ENCODE data around the gene ZNRD2. TPM values are rescaled to one million over a fixed set of nuclear protein-coding genes. Genes with fewer than 3 reads are reported as not detected.
A peak's percentile ranks its signal among the peaks of the same experiment; 100 is the strongest.

ZNRD2 gene
- total RNA-seq, 2 experiments from 2014 or later, result 39.2 to 40.7 TPM

- DNase-seq (no peak), ATAC-seq (no peak)
- Mint-ChIP-seq H3K27ac (peak overlapping the region; percentile 69), H3K9me3 (ENCODE audit: insufficient read depth) (no peaks in the 10 kb centered on the region), H3K36me3 (ENCODE audit: low read depth) (peaks cover 53% of the 10 kb centered on the region), H3K27me3 (ENCODE audit: low read depth) (no peaks in the 10 kb centered on the region), H3K4me1 (ENCODE audit: low read depth) (peaks cover 64% of the 10 kb centered on the region), H3K4me3 (peak overlapping the region; percentile 39)
- ChIA-PET CTCF (interaction anchor here (1.2 to 1.7 kb wide), 4 partner anchors 8 to 22 kb away, joined by 3 to 6 read pairs (median 4); partner anchors contain the start of gene ZNRD2), POLR2A (interaction anchor here (1.0 to 1.1 kb wide), 3 partner anchors 9 to 49 kb away, joined by 3 to 4 read pairs (median 3); partner anchors contain the start of gene MALAT1)
Observed at GRCh38 chr11:65548395-65548794, 21.9 kb upstream of the ZNRD2 start.

DNA sequence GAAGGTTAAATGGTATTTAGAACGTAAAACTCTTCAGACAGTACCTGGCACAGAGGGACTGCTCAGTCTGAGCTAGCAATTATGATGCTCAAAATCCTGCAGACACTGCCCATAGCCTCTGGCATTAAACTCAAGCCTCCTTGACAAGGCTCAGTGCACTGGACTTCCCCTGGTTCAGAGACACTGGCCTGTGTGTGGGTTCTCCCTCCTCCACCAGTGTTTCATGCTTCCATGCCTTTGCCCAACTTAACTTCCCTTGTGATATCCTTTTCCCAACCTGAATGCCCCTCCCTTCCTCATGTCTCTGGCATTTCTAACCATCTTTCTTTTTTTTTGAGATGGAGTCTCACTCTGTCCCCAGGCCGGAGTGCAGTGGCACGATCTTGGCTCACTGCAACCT, 21.2 kb upstream of the ZNRD2 start:
- Mint-ChIP-seq H3K9me3 (ENCODE audit: insufficient read depth) (no peaks in the 10 kb centered on the region), H3K36me3 (ENCODE audit: low read depth) (peaks cover 53% of the 10 kb centered on the region), H3K27me3 (ENCODE audit: low read depth) (no peaks in the 10 kb centered on the region), H3K27ac (no peak overlapping the region), H3K4me3 (no peak overlapping the region), H3K4me1 (ENCODE audit: low read depth) (peaks cover 66% of the 10 kb centered on the region)
- DNase-seq (no peak), ATAC-seq (no peak)
- POLR2A ChIA-PET, result interaction anchor here (1.0 to 1.1 kb wide), 3 partner anchors 8 to 50 kb away, joined by 3 to 4 read pairs (median 3); partner anchors contain the start of gene MALAT1
- CTCF ChIA-PET, result interaction anchor here (1.2 to 1.7 kb wide), 4 partner anchors 8 to 21 kb away, joined by 3 to 6 read pairs (median 4); partner anchors contain the start of gene ZNRD2

DNA sequence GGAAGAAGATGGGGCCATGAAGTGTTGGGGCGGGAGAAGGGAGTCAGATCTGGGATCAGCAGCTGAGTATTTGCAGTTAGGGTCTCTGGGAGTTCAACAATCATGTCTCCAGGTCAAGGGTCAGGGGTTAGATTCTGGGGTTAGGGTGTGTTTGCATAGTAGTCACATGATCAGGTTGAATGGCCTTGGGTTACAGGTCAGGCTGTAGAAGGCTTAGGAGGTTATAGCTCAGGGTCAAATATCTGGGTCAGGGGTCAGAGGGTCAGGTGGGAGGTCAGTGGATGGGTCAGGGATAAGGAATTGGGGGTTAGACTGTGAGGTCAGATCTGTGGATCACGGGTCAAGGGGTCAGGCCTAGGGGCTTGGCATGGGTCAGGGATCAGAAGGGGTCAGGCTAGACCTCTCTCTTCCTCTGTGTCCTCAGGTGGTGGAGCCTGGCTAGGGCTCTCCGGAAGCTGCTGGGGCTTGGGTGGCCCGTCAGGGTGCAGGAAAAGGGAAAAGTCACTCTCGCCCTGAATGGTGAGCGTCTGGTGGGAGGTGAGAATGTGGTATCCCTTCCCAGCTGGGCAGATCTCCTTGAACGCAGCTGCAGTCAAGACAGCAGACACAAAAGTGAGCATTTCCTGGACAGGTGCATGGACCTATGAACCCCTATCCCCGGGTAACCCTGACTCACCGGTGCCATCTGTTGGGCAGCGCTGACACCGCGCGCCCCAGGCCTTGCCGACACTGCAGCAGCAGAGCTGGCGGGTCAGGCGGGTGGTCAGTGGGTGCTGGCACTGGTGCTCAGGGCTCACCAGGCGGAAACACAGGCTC, 18.5 kb upstream of the ZNRD2 start:
- ChIA-PET POLR2A (interaction anchor here (0.6 to 2.0 kb wide), 4 partner anchors 10 to 47 kb away, joined by 3 to 6 read pairs (median 4); partner anchors contain the start of gene ZNRD2), CTCF (interaction anchor here (0.7 to 3.9 kb wide), 14 partner anchors 8 to 417 kb away, joined by 3 to 35 read pairs (median 6); partner anchors contain the start of genes EHBP1L1 and FAM89B)
- H3K9me3 Mint-ChIP-seq (ENCODE audit: insufficient read depth), result no peaks in the 10 kb centered on the region
- DNase-seq (peak; percentile 77), ATAC-seq (peak; percentile 44)
- H3K36me3 Mint-ChIP-seq (ENCODE audit: low read depth), result peaks cover 44% of the 10 kb centered on the region
- H3K4me3 Mint-ChIP-seq, result peak overlapping the region; percentile 13
- H3K4me1 Mint-ChIP-seq (ENCODE audit: low read depth), result peaks cover 77% of the 10 kb centered on the region
- peak overlapping the region; percentile 78 for H3K27ac Mint-ChIP-seq
- H3K27me3 Mint-ChIP-seq (ENCODE audit: low read depth), result no peaks in the 10 kb centered on the region

GRCh38 chr11:65552388-65552951, 17.8 kb upstream of the ZNRD2 start:
- ATAC-seq, result no peak
- CTCF ChIA-PET, result interaction anchor here (0.7 to 3.9 kb wide), 12 partner anchors 9 to 417 kb away, joined by 3 to 35 read pairs (median 7); partner anchors contain the start of genes EHBP1L1 and FAM89B
- POLR2A ChIA-PET, result interaction anchor here (0.8 to 2.0 kb wide), 7 partner anchors 9 to 219 kb away, joined by 3 to 6 read pairs (median 3); partner anchors contain the start of genes DPF2, MALAT1 and ZNRD2
- Mint-ChIP-seq H3K36me3 (ENCODE audit: low read depth) (peaks cover 42% of the 10 kb centered on the region), H3K27me3 (ENCODE audit: low read depth) (no peaks in the 10 kb centered on the region), H3K9me3 (ENCODE audit: insufficient read depth) (no peaks in the 10 kb centered on the region), H3K4me3 (peak overlapping the region; percentile 13), H3K27ac (peak overlapping the region; percentile 78), H3K4me1 (ENCODE audit: low read depth) (peaks cover 79% of the 10 kb centered on the region)
- DNase-seq, result no peak

DNA sequence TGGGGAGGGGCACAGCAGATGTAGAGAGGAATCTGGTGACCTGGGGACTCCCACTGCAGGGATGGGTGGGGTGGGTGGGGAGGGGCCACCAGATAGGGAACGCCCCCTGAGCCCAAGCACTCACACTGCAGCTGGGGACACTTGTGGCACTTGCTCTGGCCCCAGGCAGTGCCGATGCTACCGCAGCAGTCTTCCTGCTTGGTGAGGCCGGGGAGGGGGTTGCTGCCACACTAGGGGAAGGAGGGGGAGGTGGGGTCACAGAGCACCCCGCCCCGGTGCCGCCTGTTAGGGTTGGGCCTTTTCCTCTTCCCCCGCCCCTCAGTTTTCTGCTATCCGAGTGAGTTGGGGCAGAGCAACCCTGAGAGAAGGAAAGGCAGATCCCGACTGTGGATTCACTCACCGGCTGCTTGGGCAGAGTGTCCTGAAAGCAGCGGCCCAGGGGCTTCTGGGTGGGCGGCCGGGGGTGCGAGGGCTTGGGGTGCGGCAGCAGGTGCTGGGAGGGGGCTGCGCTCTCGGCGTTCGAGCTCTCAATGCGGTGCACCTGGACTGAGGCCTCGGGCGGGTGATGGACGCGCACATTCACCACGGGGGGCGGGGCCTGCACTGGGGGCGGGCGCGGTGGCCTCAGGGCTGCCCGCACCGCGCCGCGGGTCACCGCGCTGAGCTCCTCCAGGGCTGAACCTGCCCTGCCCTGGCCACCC, 16.8 kb upstream of the ZNRD2 start:
- H3K27me3 Mint-ChIP-seq (ENCODE audit: low read depth), result no peaks in the 10 kb centered on the region
- ChIA-PET CTCF (interaction anchor here (1.7 to 3.9 kb wide), 6 partner anchors 10 to 19 kb away, joined by 5 to 35 read pairs (median 13); partner anchors contain the start of gene FAM89B), POLR2A (interaction anchor here (0.8 to 2.0 kb wide), 8 partner anchors 9 to 220 kb away, joined by 3 to 5 read pairs (median 3); partner anchors contain the start of genes DPF2, MALAT1 and ZNRD2)
- H3K9me3 Mint-ChIP-seq (ENCODE audit: insufficient read depth), result no peaks in the 10 kb centered on the region
- peak overlapping the region; percentile 50 for H3K4me3 Mint-ChIP-seq
- H3K27ac Mint-ChIP-seq, result peak overlapping the region; percentile 62
- ATAC-seq (peak; percentile 67), DNase-seq (peak; percentile 91)
- peaks cover 70% of the 10 kb centered on the region for H3K4me1 Mint-ChIP-seq (ENCODE audit: low read depth)
- peaks cover 36% of the 10 kb centered on the region for H3K36me3 Mint-ChIP-seq (ENCODE audit: low read depth)

DNA sequence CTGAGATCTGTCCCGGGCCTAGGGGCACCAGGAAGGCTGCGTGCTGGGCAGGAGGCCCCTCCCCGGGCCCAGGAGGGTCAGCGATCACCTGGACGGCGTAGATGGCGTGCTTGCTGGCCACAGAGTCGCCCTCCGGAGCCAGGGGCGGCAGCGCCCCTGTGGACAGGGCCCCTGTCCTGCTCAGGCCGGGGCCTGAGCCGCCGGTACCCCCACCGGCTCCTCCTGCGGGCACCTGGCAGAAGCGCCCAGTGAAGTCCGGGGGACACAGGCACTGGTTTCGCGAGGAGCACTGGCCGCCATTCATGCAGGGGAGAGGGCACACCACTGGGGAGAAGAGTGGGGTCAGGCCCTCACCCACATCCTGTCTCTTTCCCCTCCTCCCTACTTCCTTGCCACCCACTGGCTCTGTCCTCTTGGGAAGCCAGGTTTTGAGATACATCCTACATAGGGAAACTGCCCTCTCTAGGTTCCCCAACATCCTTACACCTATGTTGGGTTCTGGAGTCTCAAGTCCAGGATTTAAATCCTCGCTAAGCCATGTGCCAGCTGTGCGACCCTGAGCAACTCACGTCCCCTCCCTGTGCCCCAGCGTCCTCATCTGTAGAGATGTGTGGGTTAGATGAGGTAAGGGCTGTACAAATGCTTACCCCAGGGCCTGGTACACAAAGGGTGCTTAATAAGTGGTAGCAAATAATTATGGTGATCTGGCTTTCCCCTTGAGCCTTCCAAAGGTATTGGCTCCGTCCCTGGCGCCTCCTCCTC, 16.0 kb upstream of the ZNRD2 start:
- ChIA-PET POLR2A (interaction anchor here (0.8 to 1.0 kb wide), 3 partner anchors 11 to 304 kb away, joined by 3 read pairs; partner anchors contain the start of gene CFL1), CTCF (interaction anchor here (1.0 to 3.9 kb wide), 4 partner anchors 11 to 16 kb away, joined by 3 to 35 read pairs (median 12); partner anchors contain the start of gene ZNRD2)
- H3K36me3 Mint-ChIP-seq (ENCODE audit: low read depth), result peaks cover 28% of the 10 kb centered on the region
- ATAC-seq (no peak), DNase-seq (no peak)
- peak overlapping the region; percentile 76 for H3K27ac Mint-ChIP-seq
- H3K27me3 Mint-ChIP-seq (ENCODE audit: low read depth), result no peaks in the 10 kb centered on the region
- H3K4me3 Mint-ChIP-seq, result peak overlapping the region; percentile 68
- H3K4me1 Mint-ChIP-seq (ENCODE audit: low read depth), result peaks cover 67% of the 10 kb centered on the region
- no peaks in the 10 kb centered on the region for H3K9me3 Mint-ChIP-seq (ENCODE audit: insufficient read depth)

DNA sequence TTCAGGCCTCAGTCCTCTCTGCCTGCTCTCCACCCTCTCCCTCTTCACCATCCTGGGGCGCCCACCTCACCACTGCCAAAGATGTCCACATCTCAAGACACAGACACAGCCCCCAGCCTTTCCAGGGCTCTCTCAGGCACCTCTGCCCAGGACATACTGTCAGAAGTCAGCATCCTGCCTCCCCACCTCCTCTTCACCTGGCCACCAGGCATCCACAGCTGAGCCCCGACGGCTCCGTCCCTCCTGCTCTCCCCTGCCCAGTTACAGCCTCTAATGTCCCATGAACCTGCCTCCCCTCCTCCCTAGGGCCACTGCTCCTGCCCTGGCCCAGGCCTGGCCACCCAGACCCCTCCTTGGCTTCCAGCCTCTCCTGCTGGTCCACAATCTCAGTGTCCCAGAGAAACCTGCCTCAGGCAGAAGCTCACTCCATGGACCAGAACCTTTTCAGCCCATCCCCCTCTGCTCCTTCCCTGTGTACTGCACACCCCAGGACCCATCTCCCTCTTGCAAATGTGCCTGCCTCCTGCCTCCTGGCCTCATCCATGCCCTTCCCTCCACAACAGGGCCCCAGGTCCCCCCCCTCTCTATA, 15.3 kb upstream of the ZNRD2 start:
- Mint-ChIP-seq H3K4me3 (peak overlapping the region; percentile 68), H3K36me3 (ENCODE audit: low read depth) (peaks cover 24% of the 10 kb centered on the region), H3K27me3 (ENCODE audit: low read depth) (no peaks in the 10 kb centered on the region), H3K27ac (peak overlapping the region; percentile 76), H3K9me3 (ENCODE audit: insufficient read depth) (no peaks in the 10 kb centered on the region), H3K4me1 (ENCODE audit: low read depth) (peaks cover 72% of the 10 kb centered on the region)
- ATAC-seq (no peak), DNase-seq (no peak)
- POLR2A ChIA-PET, result interaction anchor here (1.0 kb wide), 1 partner anchor 303 kb away, joined by 3 read pairs; the partner anchor contains the start of gene CFL1
- CTCF ChIA-PET, result interaction anchor here (0.8 to 3.5 kb wide), 4 partner anchors 11 to 17 kb away, joined by 3 to 18 read pairs (median 4); partner anchors contain the start of gene ZNRD2

DNA sequence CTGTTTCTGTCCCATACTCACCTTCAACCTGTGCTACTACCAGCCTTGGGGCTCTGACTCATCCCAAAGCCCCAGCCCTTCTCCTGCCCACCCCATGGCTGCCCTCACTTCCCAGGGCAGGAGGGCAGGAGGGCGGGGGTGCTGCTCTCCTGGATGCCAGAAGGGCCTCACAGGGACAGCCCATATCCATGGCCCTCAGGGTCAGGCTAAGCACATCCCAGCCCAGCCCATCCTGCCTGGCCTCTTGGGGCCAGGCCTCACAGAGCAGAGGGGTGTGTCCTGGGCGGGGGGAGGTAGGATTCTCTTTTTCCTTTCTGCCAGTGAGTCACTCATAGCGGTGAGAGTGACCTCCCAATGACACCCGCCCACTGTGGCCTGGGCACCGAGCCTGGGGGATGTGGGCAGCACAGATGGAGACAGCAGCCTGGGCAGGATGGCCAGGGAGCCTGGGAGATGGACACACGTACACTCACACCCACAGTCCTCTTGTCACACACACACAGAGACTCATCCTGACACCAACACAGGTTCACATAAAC, 14.5 kb upstream of the ZNRD2 start:
- CTCF ChIA-PET, result interaction anchor here (0.8 to 3.5 kb wide), 3 partner anchors 14 to 16 kb away, joined by 3 to 18 read pairs (median 3); partner anchors contain the start of gene ZNRD2
- no peak for DNase-seq
- no peaks in the 10 kb centered on the region for H3K27me3 Mint-ChIP-seq (ENCODE audit: low read depth)
- peaks cover 80% of the 10 kb centered on the region for H3K4me1 Mint-ChIP-seq (ENCODE audit: low read depth)
- no peaks in the 10 kb centered on the region for H3K9me3 Mint-ChIP-seq (ENCODE audit: insufficient read depth)
- H3K36me3 Mint-ChIP-seq (ENCODE audit: low read depth), result peaks cover 19% of the 10 kb centered on the region
- peak overlapping the region; percentile 76 for H3K27ac Mint-ChIP-seq
- POLR2A ChIA-PET, result interaction anchor here (1.0 kb wide), 1 partner anchor 303 kb away, joined by 3 read pairs; the partner anchor contains the start of gene CFL1
- peak overlapping the region; percentile 82 for H3K4me3 Mint-ChIP-seq
- no peak for ATAC-seq

DNA sequence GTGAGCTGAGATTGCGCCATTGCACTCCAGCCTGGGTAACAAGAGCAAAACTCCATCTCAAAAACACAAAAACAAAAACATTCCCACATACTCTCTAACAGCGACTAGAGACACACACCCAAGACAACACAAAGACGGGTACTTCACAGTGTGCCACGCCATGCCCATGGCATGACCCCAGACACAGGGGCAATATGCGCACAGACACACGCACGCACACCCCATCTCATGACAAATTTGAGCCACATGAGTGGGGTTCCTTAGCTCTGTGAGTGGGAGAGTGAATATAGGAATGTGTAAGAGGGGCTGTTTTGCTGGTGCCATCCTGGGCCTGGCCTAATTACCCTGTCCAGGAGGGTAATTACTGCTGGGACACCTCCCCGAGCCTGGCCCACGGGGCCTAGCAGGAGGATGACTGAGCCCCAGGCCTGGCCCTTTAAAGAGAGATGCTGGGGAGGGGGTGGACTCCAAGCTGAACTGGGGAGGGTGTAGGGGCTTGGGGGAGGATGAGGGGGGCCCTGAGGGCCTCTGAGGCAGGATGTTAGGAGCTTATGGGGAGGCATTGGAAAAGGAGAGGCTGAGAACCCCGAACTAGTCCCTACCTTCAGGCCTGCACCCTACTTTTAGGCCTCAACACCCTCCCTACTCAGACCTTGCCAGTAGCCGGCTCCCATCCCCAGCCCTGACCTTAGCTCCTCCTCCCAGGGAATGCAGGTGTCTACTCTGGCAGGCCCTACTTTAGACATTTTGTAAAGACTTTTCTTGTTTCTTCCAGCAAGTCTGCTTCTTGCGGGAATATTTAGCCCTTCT, 13.6 kb upstream of the ZNRD2 start:
- ChIA-PET POLR2A (interaction anchor here (0.7 to 1.8 kb wide), 9 partner anchors 8 to 207 kb away, joined by 3 to 11 read pairs (median 4); partner anchors contain the start of genes FAM89B, NEAT1 and ZNRD2), CTCF (interaction anchor here (0.7 to 3.5 kb wide), 6 partner anchors 8 to 32 kb away, joined by 3 to 18 read pairs (median 6); partner anchors contain the start of genes FAM89B and ZNRD2)
- no peaks in the 10 kb centered on the region for H3K27me3 Mint-ChIP-seq (ENCODE audit: low read depth)
- peaks cover 10% of the 10 kb centered on the region for H3K36me3 Mint-ChIP-seq (ENCODE audit: low read depth)
- peak overlapping the region; percentile 82 for H3K4me3 Mint-ChIP-seq
- DNase-seq (no peak), ATAC-seq (no peak)
- no peaks in the 10 kb centered on the region for H3K9me3 Mint-ChIP-seq (ENCODE audit: insufficient read depth)
- peaks cover 72% of the 10 kb centered on the region for H3K4me1 Mint-ChIP-seq (ENCODE audit: low read depth)
- H3K27ac Mint-ChIP-seq, result peak overlapping the region; percentile 76
